GM20000 (cell line): Measurements from ENCODE around the gene PTGIR.

Experiments
- DNase-seq: peaks from one replicate; pipeline ENCODE4 v3.0.0; 2012; ENCODE audit warnings: low spot score
- CTCF ChIP-seq: IDR thresholded peaks from 2 replicates; pipeline ENCODE4 v1.5.1; 2012; ENCODE audit warnings: mild to moderate bottlenecking, control low read depth; ENCODE audit errors: extremely low read depth, missing control alignments

The PTGIR gene

GRCh38 chr19:46608581-46609345 is 16.1 kb downstream of the PTGIR start:
- TF ChIP-seq CTCF: no peak
- peak; percentile 2 for DNase-seq

GRCh38 chr19:46608178-46608577 is 16.7 kb downstream of the PTGIR start:
- TF ChIP-seq CTCF: no peak
- DNase-seq: no peak

GRCh38 chr19:46607448-46607841 is 17.4 kb downstream of the PTGIR start:
- TF ChIP-seq CTCF: no peak
- no peak for DNase-seq

GRCh38 chr19:46606681-46607447 is 18.0 kb downstream of the PTGIR start:
- TF ChIP-seq CTCF: no peak
- no peak for DNase-seq

GRCh38 chr19:46606019-46606418 is 18.9 kb downstream of the PTGIR start:
- TF ChIP-seq CTCF: no peak

GRCh38 chr19:46605356-46605821 is 19.5 kb downstream of the PTGIR start:
- DNase-seq: no peak

More at GRCh38 chr19:46606019-46606418, 18.9 kb downstream of the PTGIR start:
- no peak for DNase-seq

More at GRCh38 chr19:46605356-46605821, 19.5 kb downstream of the PTGIR start:
- TF ChIP-seq CTCF: no peak
